ENCODE data around the gene APC. TPM values are rescaled to one million over a fixed set of nuclear protein-coding genes. Genes with fewer than 3 reads are reported as not detected.

APC gene
- total RNA-seq, 1 experiment from 2014 or later: 24.0 TPM

DNA sequence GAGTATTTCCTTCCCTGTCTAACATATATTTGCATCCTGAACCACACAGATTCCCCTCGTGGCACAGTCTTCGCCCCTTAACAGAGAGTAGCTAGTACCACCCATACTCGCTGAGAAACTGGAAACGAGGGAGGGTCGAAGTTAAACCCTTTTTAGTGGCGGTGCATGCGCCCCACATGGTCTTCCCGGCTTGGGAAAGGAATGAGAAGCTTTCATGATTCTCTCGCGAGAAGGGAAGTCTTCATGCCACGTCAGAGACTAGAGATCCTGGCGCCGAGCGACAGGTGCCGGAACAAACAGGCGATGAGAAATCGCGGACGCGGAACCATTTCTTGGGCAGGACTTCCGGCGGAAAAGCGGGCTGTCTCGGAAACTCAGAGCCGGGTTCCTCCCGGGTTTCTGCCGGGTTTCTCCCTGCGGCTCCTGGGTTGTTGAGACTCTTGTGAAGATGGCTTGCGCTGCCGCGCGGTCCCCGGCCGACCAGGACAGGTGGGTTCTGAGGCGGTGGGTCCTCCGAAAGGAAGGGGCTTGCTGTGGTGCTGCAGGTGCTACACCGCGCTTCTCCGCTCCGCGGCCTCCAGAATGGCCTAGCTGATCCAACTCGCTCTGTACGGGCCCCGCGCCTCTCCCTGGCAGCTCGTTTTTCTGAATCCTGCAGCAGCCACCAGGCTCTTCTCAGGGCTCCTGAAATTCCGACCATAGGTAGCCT, 123.4 kb downstream of the APC start, which contains the start of gene SRP19:
Gene SRP19 (plus strand): TSS at position 359 of the 709 bp plus-strand sequence. CDS start 90 bp downstream, at position 449.
- Histone ChIP-seq H4K20me1 (ENCODE audit: insufficient read depth) (no peaks in the 10 kb centered on the region; the same call in 1 of the 2 replicates), H3K4me3 (replicated peaks in 1 of 2; ENCODE audit: low read depth in 1 of 2, low read length in 2 of 2) (peak within 1 kb of the TSS; percentile 80 to 99), H2AFZ (ENCODE audit: low read depth, low read length, poor library complexity, severe bottlenecking) (peak within 1 kb of the TSS; percentile 69), H3K9ac (ENCODE audit: low read length) (peak within 1 kb of the TSS; percentile 82), H3K27me3 (ENCODE audit: insufficient read depth, low read length) (no peaks in the 10 kb centered on the region), H3K9me3 (ENCODE audit: control insufficient read depth in 1 of 2, insufficient read depth in 1 of 2, low read depth in 1 of 2, low read length in 2 of 2) (no peaks in the 10 kb centered on the region), H3K9me2 (ENCODE audit: insufficient read depth) (no peaks in the 10 kb centered on the region), H3K27ac (ENCODE audit: low read depth, low read length) (peak within 1 kb of the TSS; percentile 58), H3K4me1 (ENCODE audit: control insufficient read depth in 1 of 2, insufficient read depth in 2 of 2, low read length in 2 of 2) (peaks cover 8 to 22% of the 10 kb centered on the region in 2 experiments), H3K36me3 (ENCODE audit: control insufficient read depth in 1 of 2, insufficient read depth in 2 of 2, low read length in 2 of 2) (peaks cover 19 to 27% of the 10 kb centered on the region in 2 experiments), H3K4me2 (ENCODE audit: low read length) (peak within 1 kb of the TSS; percentile 85), H3K79me2 (ENCODE audit: insufficient read depth, low read length) (peaks cover 43% of the 10 kb centered on the region)
- ChIA-PET POLR2A (interaction anchor here (0.6 to 1.6 kb wide), 9 partner anchors 10 to 696 kb away, joined by 3 to 5 read pairs (median 3); partner anchors contain the start of gene DCP2), RAD21 (ENCODE audit: low non-redundant PET in 1 of 2, low total read pairs in 2 of 2, uncharacterized antibody in 2 of 2, unreplicated experiment in 2 of 2) (no interaction called here), CTCF (interaction anchor here (1.3 kb wide), 1 partner anchor 13 kb away, joined by 8 read pairs; no protein-coding TSS in a partner anchor)
- peak; percentile 95 for ATAC-seq
- intact Hi-C loops (cut with micrococcal nuclease): no loop called here
- no TSS peak for BruUV-seq (replicated peaks)
- DNase-seq (ENCODE audit: low read depth, low spot score): peak; percentile 96
- TF ChIP-seq JUND (IDR thresholded peaks at IDR 0.05) (no peak), YY1 (IDR thresholded peaks at IDR 0.05; ENCODE audit: extremely low read depth, insufficient replicate concordance, low read depth, low read length) (peak; percentile 72), RAD21 (IDR thresholded peaks at IDR 0.05; ENCODE audit: low read depth) (no peak), EZH2phosphoT487 (IDR thresholded peaks at IDR 0.05; ENCODE audit: borderline replicate concordance) (no peak), ZNF274 (IDR thresholded peaks at IDR 0.05; ENCODE audit: low read depth, low read length) (no peak), SIN3A (IDR thresholded peaks at IDR 0.05; ENCODE audit: low read depth) (peak; percentile 75; the same call in 1 of the 2 replicates), EGR1 (IDR thresholded peaks at IDR 0.05; ENCODE audit: low read depth) (no peak), CEBPB (IDR thresholded peaks at IDR 0.05; ENCODE audit: low read depth) (no peak), ELF1 (IDR thresholded peaks at IDR 0.05; ENCODE audit: borderline replicate concordance, low read depth) (peak; percentile 34; the same call in 1 of the 2 replicates), ZFX (IDR thresholded peaks at IDR 0.05) (peak; percentile 86), POLR2AphosphoS5 (IDR thresholded peaks at IDR 0.05; ENCODE audit: low read depth, low read length) (peak; percentile 81), POLR2A (IDR thresholded peaks at IDR 0.05; ENCODE audit: borderline replicate concordance, extremely low read depth, insufficient read depth, insufficient read length) (peak; percentile 82), SRF (IDR thresholded peaks at IDR 0.05; ENCODE audit: low read depth) (peak; percentile 68)
- TF ChIP-seq, protein P1, sequence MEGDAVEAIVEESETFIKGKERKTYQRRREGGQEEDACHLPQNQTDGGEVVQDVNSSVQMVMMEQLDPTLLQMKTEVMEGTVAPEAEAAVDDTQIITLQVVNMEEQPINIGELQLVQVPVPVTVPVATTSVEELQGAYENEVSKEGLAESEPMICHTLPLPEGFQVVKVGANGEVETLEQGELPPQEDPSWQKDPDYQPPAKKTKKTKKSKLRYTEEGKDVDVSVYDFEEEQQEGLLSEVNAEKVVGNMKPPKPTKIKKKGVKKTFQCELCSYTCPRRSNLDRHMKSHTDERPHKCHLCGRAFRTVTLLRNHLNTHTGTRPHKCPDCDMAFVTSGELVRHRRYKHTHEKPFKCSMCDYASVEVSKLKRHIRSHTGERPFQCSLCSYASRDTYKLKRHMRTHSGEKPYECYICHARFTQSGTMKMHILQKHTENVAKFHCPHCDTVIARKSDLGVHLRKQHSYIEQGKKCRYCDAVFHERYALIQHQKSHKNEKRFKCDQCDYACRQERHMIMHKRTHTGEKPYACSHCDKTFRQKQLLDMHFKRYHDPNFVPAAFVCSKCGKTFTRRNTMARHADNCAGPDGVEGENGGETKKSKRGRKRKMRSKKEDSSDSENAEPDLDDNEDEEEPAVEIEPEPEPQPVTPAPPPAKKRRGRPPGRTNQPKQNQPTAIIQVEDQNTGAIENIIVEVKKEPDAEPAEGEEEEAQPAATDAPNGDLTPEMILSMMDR (IDR thresholded peaks at IDR 0.05 in 2 of 3, conservative IDR thresholded peaks at IDR 0.05 in 1 of 3; ENCODE audit: borderline replicate concordance in 1 of 3, insufficient read depth in 1 of 3, low read depth in 2 of 3, low read length in 2 of 3): no peak
- TF ChIP-seq, protein P2, sequence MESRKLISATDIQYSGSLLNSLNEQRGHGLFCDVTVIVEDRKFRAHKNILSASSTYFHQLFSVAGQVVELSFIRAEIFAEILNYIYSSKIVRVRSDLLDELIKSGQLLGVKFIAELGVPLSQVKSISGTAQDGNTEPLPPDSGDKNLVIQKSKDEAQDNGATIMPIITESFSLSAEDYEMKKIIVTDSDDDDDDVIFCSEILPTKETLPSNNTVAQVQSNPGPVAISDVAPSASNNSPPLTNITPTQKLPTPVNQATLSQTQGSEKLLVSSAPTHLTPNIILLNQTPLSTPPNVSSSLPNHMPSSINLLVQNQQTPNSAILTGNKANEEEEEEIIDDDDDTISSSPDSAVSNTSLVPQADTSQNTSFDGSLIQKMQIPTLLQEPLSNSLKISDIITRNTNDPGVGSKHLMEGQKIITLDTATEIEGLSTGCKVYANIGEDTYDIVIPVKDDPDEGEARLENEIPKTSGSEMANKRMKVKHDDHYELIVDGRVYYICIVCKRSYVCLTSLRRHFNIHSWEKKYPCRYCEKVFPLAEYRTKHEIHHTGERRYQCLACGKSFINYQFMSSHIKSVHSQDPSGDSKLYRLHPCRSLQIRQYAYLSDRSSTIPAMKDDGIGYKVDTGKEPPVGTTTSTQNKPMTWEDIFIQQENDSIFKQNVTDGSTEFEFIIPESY (IDR thresholded peaks at IDR 0.05; ENCODE audit: extremely low read depth, insufficient replicate concordance, low read length): peak; percentile 97
- TF ChIP-seq, protein P3, sequence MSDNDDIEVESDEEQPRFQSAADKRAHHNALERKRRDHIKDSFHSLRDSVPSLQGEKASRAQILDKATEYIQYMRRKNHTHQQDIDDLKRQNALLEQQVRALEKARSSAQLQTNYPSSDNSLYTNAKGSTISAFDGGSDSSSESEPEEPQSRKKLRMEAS (IDR thresholded peaks at IDR 0.05): peak; percentile 99
- TF ChIP-seq, protein P4, sequence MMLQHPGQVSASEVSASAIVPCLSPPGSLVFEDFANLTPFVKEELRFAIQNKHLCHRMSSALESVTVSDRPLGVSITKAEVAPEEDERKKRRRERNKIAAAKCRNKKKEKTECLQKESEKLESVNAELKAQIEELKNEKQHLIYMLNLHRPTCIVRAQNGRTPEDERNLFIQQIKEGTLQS (IDR thresholded peaks at IDR 0.05): no peak
- TF ChIP-seq, protein P5, sequence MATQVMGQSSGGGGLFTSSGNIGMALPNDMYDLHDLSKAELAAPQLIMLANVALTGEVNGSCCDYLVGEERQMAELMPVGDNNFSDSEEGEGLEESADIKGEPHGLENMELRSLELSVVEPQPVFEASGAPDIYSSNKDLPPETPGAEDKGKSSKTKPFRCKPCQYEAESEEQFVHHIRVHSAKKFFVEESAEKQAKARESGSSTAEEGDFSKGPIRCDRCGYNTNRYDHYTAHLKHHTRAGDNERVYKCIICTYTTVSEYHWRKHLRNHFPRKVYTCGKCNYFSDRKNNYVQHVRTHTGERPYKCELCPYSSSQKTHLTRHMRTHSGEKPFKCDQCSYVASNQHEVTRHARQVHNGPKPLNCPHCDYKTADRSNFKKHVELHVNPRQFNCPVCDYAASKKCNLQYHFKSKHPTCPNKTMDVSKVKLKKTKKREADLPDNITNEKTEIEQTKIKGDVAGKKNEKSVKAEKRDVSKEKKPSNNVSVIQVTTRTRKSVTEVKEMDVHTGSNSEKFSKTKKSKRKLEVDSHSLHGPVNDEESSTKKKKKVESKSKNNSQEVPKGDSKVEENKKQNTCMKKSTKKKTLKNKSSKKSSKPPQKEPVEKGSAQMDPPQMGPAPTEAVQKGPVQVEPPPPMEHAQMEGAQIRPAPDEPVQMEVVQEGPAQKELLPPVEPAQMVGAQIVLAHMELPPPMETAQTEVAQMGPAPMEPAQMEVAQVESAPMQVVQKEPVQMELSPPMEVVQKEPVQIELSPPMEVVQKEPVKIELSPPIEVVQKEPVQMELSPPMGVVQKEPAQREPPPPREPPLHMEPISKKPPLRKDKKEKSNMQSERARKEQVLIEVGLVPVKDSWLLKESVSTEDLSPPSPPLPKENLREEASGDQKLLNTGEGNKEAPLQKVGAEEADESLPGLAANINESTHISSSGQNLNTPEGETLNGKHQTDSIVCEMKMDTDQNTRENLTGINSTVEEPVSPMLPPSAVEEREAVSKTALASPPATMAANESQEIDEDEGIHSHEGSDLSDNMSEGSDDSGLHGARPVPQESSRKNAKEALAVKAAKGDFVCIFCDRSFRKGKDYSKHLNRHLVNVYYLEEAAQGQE (IDR thresholded peaks at IDR 0.05; ENCODE audit: low read depth): no peak
